Upper lobe of left lung (tissue), 4 donors: ENCODE measurements around the gene FCER1G.

Experiments
- POLR2A ChIP-seq, 4 donors: fragments of 450-650 bp; IDR thresholded peaks; one replicate each; pipeline ENCODE4 v1.5.1; 2016 to 2017; ENCODE audit warnings: antibody characterized with exemption in 4 of 4, mild to moderate bottlenecking in 2 of 4
- TF ChIP-seq, protein P1 (sequence below), 6 experiments: fragments of 450-650 bp in 4 of 6; fragments of 200-600 bp in 2 of 6; sonication (generic) in 2 of 6; IDR thresholded peaks; one replicate each; pipeline ENCODE4 v1.5.1; 2016 to 2019; ENCODE audit warnings: antibody characterized with exemption in 6 of 6

- TF ChIP-seq, protein P1, sequence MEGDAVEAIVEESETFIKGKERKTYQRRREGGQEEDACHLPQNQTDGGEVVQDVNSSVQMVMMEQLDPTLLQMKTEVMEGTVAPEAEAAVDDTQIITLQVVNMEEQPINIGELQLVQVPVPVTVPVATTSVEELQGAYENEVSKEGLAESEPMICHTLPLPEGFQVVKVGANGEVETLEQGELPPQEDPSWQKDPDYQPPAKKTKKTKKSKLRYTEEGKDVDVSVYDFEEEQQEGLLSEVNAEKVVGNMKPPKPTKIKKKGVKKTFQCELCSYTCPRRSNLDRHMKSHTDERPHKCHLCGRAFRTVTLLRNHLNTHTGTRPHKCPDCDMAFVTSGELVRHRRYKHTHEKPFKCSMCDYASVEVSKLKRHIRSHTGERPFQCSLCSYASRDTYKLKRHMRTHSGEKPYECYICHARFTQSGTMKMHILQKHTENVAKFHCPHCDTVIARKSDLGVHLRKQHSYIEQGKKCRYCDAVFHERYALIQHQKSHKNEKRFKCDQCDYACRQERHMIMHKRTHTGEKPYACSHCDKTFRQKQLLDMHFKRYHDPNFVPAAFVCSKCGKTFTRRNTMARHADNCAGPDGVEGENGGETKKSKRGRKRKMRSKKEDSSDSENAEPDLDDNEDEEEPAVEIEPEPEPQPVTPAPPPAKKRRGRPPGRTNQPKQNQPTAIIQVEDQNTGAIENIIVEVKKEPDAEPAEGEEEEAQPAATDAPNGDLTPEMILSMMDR (IDR thresholded peaks at IDR 0.05) = no peak
- no peak for TF ChIP-seq POLR2A (IDR thresholded peaks at IDR 0.05)
Observed at GRCh38 chr1:161176468-161177111, 38.5 kb upstream of the FCER1G start.
